B cell (primary cell): ENCODE measurements around the gene OR1L8. TPM values are rescaled to one million over a fixed set of nuclear protein-coding genes. Genes with fewer than 3 reads are reported as not detected.

Experiments
- ATAC-seq: fragments of 200-7000 bp; cut with Tn5 transposase; one replicate; pipeline ENCODE4 v1.10.0; 2021; ENCODE audit warnings: low read depth, mild to moderate bottlenecking, moderate number of reproducible peaks, moderate library complexity
- CTCF ChIA-PET: fragments of 350-600 bp; sonication (Branson Sonifier 250); formaldehyde crosslinking; loops from one replicate; lab custom pipeline; 2021; ENCODE audit warnings: antibody characterized with exemption, inconsistent platforms; lab: Charles Lee
- POLR2A ChIA-PET: fragments of 350-600 bp; sonication (Branson Sonifier 250); formaldehyde crosslinking; loops from one replicate; lab custom pipeline; 2021; ENCODE audit warnings: antibody characterized with exemption; lab: Charles Lee
- DNase-seq: peaks from one replicate; pipeline ENCODE4 v3.0.0; 2013
- H2AFZ ChIP-seq: 2 replicates; pipeline ENCODE4 v1.6.1; 2012; ENCODE audit warnings: mild to moderate bottlenecking, low read depth, low read length; ENCODE audit not compliant: insufficient read depth, poor library complexity, severe bottlenecking
- H3K27ac ChIP-seq, 2 donors: 1 replicate in 1 of 2; 2 replicates in 1 of 2; pipeline ENCODE4 v1.5.1; 2012 to 2013; ENCODE audit warnings: low read length in 2 of 2, mild to moderate bottlenecking in 2 of 2, moderate library complexity in 1 of 2
- H3K27me3 ChIP-seq, 4 experiments: fragments of 200-600 bp in 1 of 4; sonication (generic) in 1 of 4; replicated peaks in 1 of 4; 1 replicate in 2 of 4; 2 replicates in 2 of 4; pipeline versions ENCODE4 v1.6.1 to v1.7.0; 2013 to 2016; ENCODE audit warnings: low read length in 3 of 4, mild to moderate bottlenecking in 2 of 4, mixed read lengths in 1 of 4, moderate library complexity in 1 of 4; ENCODE audit not compliant: insufficient read depth in 4 of 4, control insufficient read depth in 3 of 4; ENCODE audit errors: control extremely low read depth in 1 of 4
- H3K36me3 ChIP-seq, 2 experiments: replicated peaks in 1 of 2; 1 replicate in 1 of 2; 2 replicates in 1 of 2; pipeline versions ENCODE4 v1.6.1 to v1.7.1; 2013; ENCODE audit warnings: low read length in 1 of 2; ENCODE audit not compliant: insufficient read depth in 2 of 2, control insufficient read depth in 1 of 2; ENCODE audit errors: control extremely low read depth in 1 of 2, extremely low read depth in 1 of 2
- H3K4me1 ChIP-seq, 2 donors: fragments of 200-600 bp in 1 of 2; sonication (generic) in 1 of 2; 1 replicate in 1 of 2; 2 replicates in 1 of 2; pipeline versions ENCODE4 v1.5.1 to v1.6.1; 2013 to 2017; ENCODE audit warnings: low read length in 2 of 2; ENCODE audit not compliant: control insufficient read depth in 2 of 2, insufficient read depth in 2 of 2
- H3K4me2 ChIP-seq: replicated peaks from 2 replicates; pipeline ENCODE3; 2012; ENCODE audit warnings: mild to moderate bottlenecking, low read depth, low read length; ENCODE audit not compliant: poor library complexity, severe bottlenecking
- H3K4me3 ChIP-seq, 5 experiments: fragments of 200-600 bp in 1 of 5; sonication (generic) in 1 of 5; 1 replicate in 3 of 5; 2 replicates in 2 of 5; pipeline versions ENCODE4 v1.5.1 to v1.7.0; 2011 to 2016; ENCODE audit warnings: low read length in 4 of 5, mild to moderate bottlenecking in 4 of 5, low read depth in 2 of 5, control low read depth in 1 of 5, moderate library complexity in 1 of 5; ENCODE audit not compliant: insufficient read depth in 1 of 5; ENCODE audit errors: control extremely low read depth in 1 of 5, extremely low read depth in 1 of 5
- H3K79me2 ChIP-seq: fragments of 200-600 bp; sonication (generic); one replicate; pipeline ENCODE4 v1.6.0; 2016; ENCODE audit warnings: low read length; ENCODE audit not compliant: control insufficient read depth, insufficient read depth
- H3K9ac ChIP-seq: fragments of 200-600 bp; sonication (generic); 2 replicates; pipeline ENCODE4 v1.6.1; 2017; ENCODE audit warnings: mild to moderate bottlenecking, low read length, moderate library complexity
- H3K9me3 ChIP-seq, 3 donors: one replicate each; pipeline versions ENCODE4 v1.6.1 to v1.7.1; 2013; ENCODE audit warnings: low read length in 2 of 3; ENCODE audit not compliant: control insufficient read depth in 2 of 3, insufficient read depth in 1 of 3; ENCODE audit errors: control extremely low read depth in 1 of 3
- H4K20me1 ChIP-seq: 2 replicates; pipeline ENCODE4 v1.6.0; 2012; ENCODE audit warnings: mild to moderate bottlenecking, low read length; ENCODE audit not compliant: insufficient read depth, control insufficient read depth, poor library complexity, severe bottlenecking
- H3K27ac Mint-ChIP-seq: one replicate; pipeline ENCODE4 v1.8.0; 2021; ENCODE audit warnings: mixed read lengths
- H3K27me3 Mint-ChIP-seq: one replicate; pipeline ENCODE4 v1.8.0; 2021; ENCODE audit warnings: mixed read lengths
- H3K4me1 Mint-ChIP-seq: one replicate; pipeline ENCODE4 v1.8.0; 2021; ENCODE audit warnings: mixed read lengths
- H3K4me3 Mint-ChIP-seq: one replicate; pipeline ENCODE4 v1.8.0; 2021; ENCODE audit warnings: mixed read lengths
- H3K9me3 Mint-ChIP-seq: one replicate; pipeline ENCODE4 v1.8.0; 2022; ENCODE audit warnings: mixed read lengths; ENCODE audit not compliant: insufficient read depth
- EZH2 ChIP-seq: IDR thresholded peaks from 2 replicates; pipeline ENCODE4 v1.6.1; 2012; ENCODE audit warnings: borderline replicate concordance, low read depth, mild to moderate bottlenecking, moderate library complexity, low read length; ENCODE audit not compliant: insufficient read depth, poor library complexity, severe bottlenecking
- WGBS: methylation state at CpG from one replicate; pipeline ENCODE4 v1.1.5; 2013; ENCODE audit warnings: missing lambda C conversion rate; ENCODE audit not compliant: insufficient coverage; 5-methylcytosine and 5-hydroxymethylcytosine counted together
- intact Hi-C: fragments of 100-400 bp; cut with micrococcal nuclease; formaldehyde crosslinking; loops from one replicate; pipeline ENCODE4 v1.10.0; 2022
- polyA plus RNA-seq: library from polyadenylated mRNA; depleted of rRNA; stranded (reverse); fragments of >200 nt; gene quantifications from 2 replicates; pipeline ENCODE4 v1.2.3, GENCODE V29; 2012
- total RNA-seq, 2 donors: library from RNA; stranded (reverse); fragments of 120-200 nt in 1 of 2; gene quantifications; 1 replicate in 1 of 2; 2 replicates in 1 of 2; pipeline versions ENCODE4 v1.2.3 to v1.2.4, GENCODE V29; 2013 to 2022
- TF ChIP-seq, protein P1 (sequence below): fragments of 200-600 bp; IDR thresholded peaks from one replicate; pipeline ENCODE4 v1.8.0; 2022; ENCODE audit warnings: antibody characterized with exemption, mild to moderate bottlenecking

Gene OR1L8
- total and polyA plus RNA-seq, 2 donors (not counting 1 experiment from before 2014, with no cell fraction given) = not detected

DNA sequence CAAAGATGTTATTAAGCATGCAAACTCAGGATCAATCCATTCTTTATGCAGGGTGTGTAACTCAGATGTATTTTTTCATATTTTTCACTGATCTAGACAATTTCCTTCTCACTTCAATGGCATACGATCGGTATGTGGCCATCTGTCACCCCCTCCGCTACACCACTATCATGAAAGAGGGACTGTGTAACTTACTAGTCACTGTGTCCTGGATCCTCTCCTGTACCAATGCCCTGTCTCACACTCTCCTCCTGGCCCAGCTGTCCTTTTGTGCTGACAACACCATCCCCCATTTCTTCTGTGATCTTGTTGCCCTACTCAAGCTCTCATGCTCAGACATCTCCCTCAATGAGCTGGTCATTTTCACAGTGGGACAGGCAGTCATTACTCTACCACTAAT lies 63.8 kb downstream of the OR1L8 start:
- Histone ChIP-seq H3K9ac (no peak overlapping the region), H3K4me2 (no peak overlapping the region), H3K27me3 (peaks cover 0 to 10% (median 4%) of the 10 kb centered on the region in 4 experiments), H4K20me1 (no peaks in the 10 kb centered on the region), H2AFZ (no peak overlapping the region), H3K4me3 (no peak overlapping the region), H3K79me2 (no peaks in the 10 kb centered on the region), H3K4me1 (no peaks in the 10 kb centered on the region), H3K36me3 (no peaks in the 10 kb centered on the region), H3K9me3 (no peaks in the 10 kb centered on the region), H3K27ac (no peak overlapping the region)
- intact Hi-C loops = no loop called here
- Mint-ChIP-seq H3K9me3 (no peaks in the 10 kb centered on the region), H3K27me3 (peaks cover 33% of the 10 kb centered on the region), H3K4me3 (no peak overlapping the region), H3K27ac (no peak overlapping the region), H3K4me1 (no peaks in the 10 kb centered on the region)
- no peak for TF ChIP-seq EZH2
- TF ChIP-seq, protein P1, sequence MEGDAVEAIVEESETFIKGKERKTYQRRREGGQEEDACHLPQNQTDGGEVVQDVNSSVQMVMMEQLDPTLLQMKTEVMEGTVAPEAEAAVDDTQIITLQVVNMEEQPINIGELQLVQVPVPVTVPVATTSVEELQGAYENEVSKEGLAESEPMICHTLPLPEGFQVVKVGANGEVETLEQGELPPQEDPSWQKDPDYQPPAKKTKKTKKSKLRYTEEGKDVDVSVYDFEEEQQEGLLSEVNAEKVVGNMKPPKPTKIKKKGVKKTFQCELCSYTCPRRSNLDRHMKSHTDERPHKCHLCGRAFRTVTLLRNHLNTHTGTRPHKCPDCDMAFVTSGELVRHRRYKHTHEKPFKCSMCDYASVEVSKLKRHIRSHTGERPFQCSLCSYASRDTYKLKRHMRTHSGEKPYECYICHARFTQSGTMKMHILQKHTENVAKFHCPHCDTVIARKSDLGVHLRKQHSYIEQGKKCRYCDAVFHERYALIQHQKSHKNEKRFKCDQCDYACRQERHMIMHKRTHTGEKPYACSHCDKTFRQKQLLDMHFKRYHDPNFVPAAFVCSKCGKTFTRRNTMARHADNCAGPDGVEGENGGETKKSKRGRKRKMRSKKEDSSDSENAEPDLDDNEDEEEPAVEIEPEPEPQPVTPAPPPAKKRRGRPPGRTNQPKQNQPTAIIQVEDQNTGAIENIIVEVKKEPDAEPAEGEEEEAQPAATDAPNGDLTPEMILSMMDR = no peak
- ATAC-seq = no peak
- 93% methylated on average over 3 of the region's 3 CpGs for WGBS
- DNase-seq = no peak
- ChIA-PET POLR2A (no interaction called here), CTCF (interaction anchor here (1.0 kb wide), 1 partner anchor 14 kb away, joined by 3 read pairs; no protein-coding TSS in a partner anchor)

DNA sequence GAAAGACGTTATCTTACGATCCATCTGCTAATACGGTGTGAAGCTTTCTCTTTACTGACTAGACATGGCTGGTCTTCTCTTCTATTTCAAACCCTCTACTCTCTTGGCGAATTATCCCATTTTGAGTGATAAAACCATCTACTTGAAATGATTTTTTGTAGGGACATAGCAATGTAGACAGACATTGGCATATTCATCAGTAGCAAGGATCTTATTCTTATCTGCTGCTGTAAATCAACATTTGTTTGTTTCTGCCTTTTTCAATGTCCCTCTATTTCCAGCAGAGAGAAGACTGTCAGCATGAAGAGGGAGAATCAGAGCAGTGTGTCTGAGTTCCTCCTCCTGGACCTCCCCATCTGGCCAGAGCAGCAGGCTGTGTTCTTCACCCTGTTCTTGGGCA lies 64.3 kb downstream of the OR1L8 start, which contains the start of gene OR1J4:
OR1J4 (plus strand) TSS at position 301 of the 400 bp plus-strand sequence; CDS start at position 301, 0 bp downstream.
- Mint-ChIP-seq H3K4me3 (no peak within 1 kb of the TSS), H3K27ac (no peak within 1 kb of the TSS), H3K27me3 (peaks cover 31% of the 10 kb centered on the region), H3K4me1 (no peaks in the 10 kb centered on the region), H3K9me3 (no peaks in the 10 kb centered on the region)
- ChIA-PET CTCF (no interaction called here), POLR2A (no interaction called here)
- Histone ChIP-seq H3K9me3 (no peaks in the 10 kb centered on the region), H3K4me1 (no peaks in the 10 kb centered on the region), H3K79me2 (no peaks in the 10 kb centered on the region), H4K20me1 (no peaks in the 10 kb centered on the region), H3K27me3 (peaks cover 0 to 10% (median 4%) of the 10 kb centered on the region in 4 experiments), H3K4me2 (no peak within 1 kb of the TSS), H3K27ac (no peak within 1 kb of the TSS), H3K4me3 (no peak within 1 kb of the TSS), H2AFZ (no peak within 1 kb of the TSS), H3K9ac (no peak within 1 kb of the TSS), H3K36me3 (no peaks in the 10 kb centered on the region)
- DNase-seq = no peak
- TF ChIP-seq, protein P1 = no peak
- WGBS = no CpG with 5 or more reads among the region's 4 CpGs
- intact Hi-C loops = no loop called here
- ATAC-seq = no peak
